H1 (cell line): ENCODE measurements around the gene CHRM4. TPM values are rescaled to one million over a fixed set of nuclear protein-coding genes. Genes with fewer than 3 reads are reported as not detected.

ENCODE experiments used
- CTCF ChIA-PET: fragments of 300-600 bp; sonication (Branson Sonifier 250); formaldehyde crosslinking; loops from one replicate; lab custom pipeline; 2021; ENCODE audit not compliant: partially characterized antibody; lab: Charles Lee
- POLR2A ChIA-PET: fragments of 300-600 bp; sonication (Branson Sonifier 250); formaldehyde crosslinking; loops from one replicate; lab custom pipeline; 2021; ENCODE audit warnings: inconsistent platforms; ENCODE audit not compliant: partially characterized antibody; lab: Charles Lee
- DNase-seq, 2 experiments: peaks; one replicate each; pipeline versions ENCODE4 v3.0.0 to v3.0.0-alpha.2; 2010 to 2022; ENCODE audit warnings: low spot score in 2 of 2, low read depth in 1 of 2, mixed read lengths in 1 of 2
- FAIRE-seq: peaks from 2 replicates; lab custom pipeline; 2011; peaks lifted over from hg19 to GRCh38; lab: Jason Lieb, UNC
- H2AFZ ChIP-seq: 2 replicates; pipeline ENCODE4 v1.8.1; 2012; ENCODE audit warnings: low read length, inconsistent platforms
- H2AK5ac ChIP-seq: 2 replicates; pipeline ENCODE4 v1.6.1; 2013; ENCODE audit warnings: low read depth, low read length
- H2BK120ac ChIP-seq: replicated peaks from 2 replicates; pipeline ENCODE3; 2013; ENCODE audit warnings: low read depth, low read length, inconsistent platforms
- H2BK12ac ChIP-seq: 2 replicates; pipeline ENCODE4 v1.6.1; 2013; ENCODE audit warnings: low read depth, low read length
- H2BK15ac ChIP-seq: 2 replicates; pipeline ENCODE4 v1.6.1; 2013; ENCODE audit warnings: low read length
- H2BK20ac ChIP-seq: 2 replicates; pipeline ENCODE4 v1.6.1; 2013; ENCODE audit warnings: low read length
- H2BK5ac ChIP-seq: 2 replicates; pipeline ENCODE4 v1.6.1; 2013; ENCODE audit warnings: low read depth, low read length
- H3K14ac ChIP-seq: 2 replicates; pipeline ENCODE4 v1.6.1; 2013; ENCODE audit warnings: inconsistent platforms; ENCODE audit not compliant: insufficient read length
- H3K18ac ChIP-seq: 2 replicates; pipeline ENCODE4 v1.6.1; 2013; ENCODE audit warnings: low read length; ENCODE audit errors: extremely low read depth
- H3K23ac ChIP-seq: 2 replicates; pipeline ENCODE4 v1.6.1; 2013; ENCODE audit warnings: inconsistent platforms; ENCODE audit not compliant: insufficient read length
- H3K23me2 ChIP-seq: 2 replicates; pipeline ENCODE4 v1.6.1; 2013; ENCODE audit warnings: low read depth, low read length
- H3K27ac ChIP-seq: 2 replicates; pipeline ENCODE4 v1.6.1; 2011; ENCODE audit warnings: low read depth, low read length, inconsistent platforms
- H3K27me3 ChIP-seq, 4 experiments: replicated peaks in 1 of 4; 1 replicate in 1 of 4; 2 replicates in 3 of 4; pipeline versions ENCODE4 v1.6.1 to v1.8.1; 2011 to 2013; ENCODE audit warnings: low read length in 3 of 4, mild to moderate bottlenecking in 3 of 4, inconsistent platforms in 2 of 4, mixed read lengths in 2 of 4, moderate library complexity in 1 of 4; ENCODE audit not compliant: control insufficient read depth in 3 of 4, insufficient read depth in 3 of 4; ENCODE audit errors: extremely low read depth in 1 of 4
- H3K36me3 ChIP-seq, 4 experiments: 2 replicates each; pipeline versions ENCODE4 v1.6.1 to v1.8.1; 2011 to 2013; ENCODE audit warnings: mild to moderate bottlenecking in 4 of 4, low read length in 3 of 4, moderate library complexity in 2 of 4, control low read depth in 1 of 4, inconsistent platforms in 1 of 4; ENCODE audit not compliant: insufficient read depth in 4 of 4, control insufficient read depth in 2 of 4
- H3K4ac ChIP-seq: replicated peaks from 2 replicates; pipeline ENCODE3; 2013; ENCODE audit warnings: low read length, low read depth, mixed read lengths, inconsistent platforms; ENCODE audit not compliant: insufficient read length
- H3K4me1 ChIP-seq, 4 experiments: replicated peaks in 1 of 4; 1 replicate in 1 of 4; 2 replicates in 3 of 4; pipeline versions ENCODE4 v1.6.1 to v1.8.1; 2011 to 2013; ENCODE audit warnings: low read length in 3 of 4, inconsistent platforms in 2 of 4, mixed read lengths in 1 of 4; ENCODE audit not compliant: insufficient read depth in 4 of 4, control insufficient read depth in 3 of 4
- H3K4me2 ChIP-seq, 2 experiments: 2 replicates each; pipeline versions ENCODE4 v1.6.1 to v1.8.1; 2011 to 2013; ENCODE audit warnings: low read depth in 2 of 2, low read length in 2 of 2, control low read depth in 1 of 2, inconsistent platforms in 1 of 2, mild to moderate bottlenecking in 1 of 2; ENCODE audit not compliant: insufficient read depth in 1 of 2
- H3K4me3 ChIP-seq, 4 experiments: fragments of 200-600, 300-600 bp in 1 of 4; sonication (generic), shearing (Covaris generic), sonication (Bioruptor Twin) in 1 of 4; 2 replicates each; pipeline versions ENCODE4 v1.5.1 to v1.8.1; 2011 to 2016; ENCODE audit warnings: low read length in 4 of 4, low read depth in 3 of 4, control low read depth in 2 of 4, inconsistent platforms in 2 of 4, mild to moderate bottlenecking in 2 of 4, mixed read lengths in 1 of 4, moderate library complexity in 1 of 4; ENCODE audit not compliant: insufficient read depth in 2 of 4; ENCODE audit errors: extremely low read depth in 1 of 4
- H3K56ac ChIP-seq: replicated peaks from 2 replicates; pipeline ENCODE3; 2013; ENCODE audit warnings: low read depth, mild to moderate bottlenecking, mixed read lengths, low read length, inconsistent platforms; ENCODE audit not compliant: insufficient read length
- H3K79me1 ChIP-seq: 2 replicates; pipeline ENCODE4 v1.6.1; 2013; ENCODE audit warnings: low read depth, low read length, control low read depth
- H3K79me2 ChIP-seq, 2 experiments: 2 replicates each; pipeline versions ENCODE4 v1.6.1 to v1.8.1; 2012 to 2013; ENCODE audit warnings: low read length in 2 of 2, mild to moderate bottlenecking in 2 of 2, inconsistent platforms in 1 of 2; ENCODE audit not compliant: insufficient read depth in 2 of 2, control insufficient read depth in 1 of 2
- H3K9ac ChIP-seq, 4 experiments: replicated peaks in 1 of 4; 1 replicate in 1 of 4; 2 replicates in 3 of 4; pipeline versions ENCODE4 v1.6.1 to v1.8.1; 2011 to 2013; ENCODE audit warnings: low read depth in 3 of 4, low read length in 3 of 4, control low read depth in 2 of 4, mild to moderate bottlenecking in 2 of 4, moderate library complexity in 2 of 4, inconsistent platforms in 1 of 4; ENCODE audit errors: extremely low read depth in 1 of 4
- H3K9me3 ChIP-seq, 2 experiments: 2 replicates each; pipeline versions ENCODE4 v1.6.1 to v1.8.1; 2012 to 2013; ENCODE audit warnings: mild to moderate bottlenecking in 2 of 2, moderate library complexity in 2 of 2, control low read depth in 1 of 2, inconsistent platforms in 1 of 2, low read depth in 1 of 2, low read length in 1 of 2, mixed read lengths in 1 of 2; ENCODE audit not compliant: insufficient read depth in 2 of 2
- H4K20me1 ChIP-seq, 2 experiments: replicated peaks in 1 of 2; 2 replicates each; pipeline versions ENCODE3 to v1.8.1; 2011 to 2013; ENCODE audit warnings: inconsistent platforms in 2 of 2, low read length in 2 of 2, mild to moderate bottlenecking in 1 of 2; ENCODE audit not compliant: insufficient read depth in 2 of 2, control insufficient read depth in 1 of 2
- H4K5ac ChIP-seq: 2 replicates; pipeline ENCODE4 v1.6.1; 2013; ENCODE audit warnings: low read length, low read depth, mixed read lengths, inconsistent platforms; ENCODE audit not compliant: insufficient read length
- H4K8ac ChIP-seq: 2 replicates; pipeline ENCODE4 v1.8.0; 2013; ENCODE audit warnings: mild to moderate bottlenecking, moderate library complexity, low read length, inconsistent platforms; ENCODE audit not compliant: insufficient read depth; ENCODE audit errors: extremely low read depth
- H4K91ac ChIP-seq: replicated peaks from 2 replicates; pipeline ENCODE3; 2013; ENCODE audit warnings: low read length, mixed read lengths, inconsistent platforms; ENCODE audit not compliant: insufficient read length
- EGR1 ChIP-seq: IDR thresholded peaks from 2 replicates; pipeline ENCODE4 v1.6.1; 2011; ENCODE audit warnings: low read depth, low read length, borderline replicate concordance
- TAF7 ChIP-seq: optimal IDR thresholded peaks from 2 replicates; pipeline ENCODE3; 2011; ENCODE audit warnings: low read depth, mild to moderate bottlenecking, inconsistent platforms, low read length, moderate library complexity, borderline replicate concordance
- whole genome bisulfite sequencing, 2 experiments: shearing (Covaris generic) in 1 of 2; methylation state at CpG; one replicate each; pipeline versions ENCODE4 v1.1.6 to v1.1.7; 2013 to 2015; ENCODE audit warnings: low lambda C conversion rate in 2 of 2, mixed read lengths in 2 of 2, inconsistent platforms in 1 of 2, low coverage in 1 of 2, missing lambda C conversion rate in 1 of 2; ENCODE audit not compliant: insufficient replicate concordance in 2 of 2, insufficient coverage in 1 of 2, insufficient read length in 1 of 2; ENCODE audit errors: extremely low coverage in 1 of 2, missing lambda C conversion rate in 1 of 2; 5-methylcytosine and 5-hydroxymethylcytosine counted together
- polyA plus RNA-seq, 7 experiments: library from polyadenylated mRNA; depleted of rRNA in 3 of 7; stranded (reverse) in 5 of 7; unstranded in 2 of 7; fragments of >200 nt in 5 of 7; fragments of 200-250 nt in 2 of 7; gene quantifications; 1 replicate in 5 of 7; 2 replicates in 1 of 7; 4 replicates in 1 of 7; pipeline versions ENCODE4 v1.2.1 to v1.2.3, GENCODE V29; 2011 to 2013; ENCODE audit warnings: missing spikeins in 2 of 7, mixed read lengths in 2 of 7
- total RNA-seq: library from RNA; stranded (reverse); fragmentation: NEBNext Ultra II Directional; extraction: Animal tissue kit (Norgen Biotek cat#: 25700); gene quantifications from 2 replicates; pipeline ENCODE4 v1.2.1, GENCODE V29; 2021

The CHRM4 gene
- total and polyA plus RNA-seq, 2 of the 8 experiments (the other 6 are each of a cell fraction or from before 2014, with no cell fraction given): 1.1 to 1.3 TPM

- H3K9me3 ChIP-seq: no peaks in the 10 kb centered on the region
- no peak overlapping the region for H3K14ac ChIP-seq
- H2BK120ac ChIP-seq: no peak overlapping the region
- no peak overlapping the region for H2AFZ ChIP-seq
- H4K20me1 ChIP-seq: peaks cover 13 to 34% of the 10 kb centered on the region in 2 experiments
- peaks cover 27% of the 10 kb centered on the region for H3K79me1 ChIP-seq
- peak overlapping the region; percentile 9; the same call in 1 of the 2 replicates for H4K8ac ChIP-seq
- H2AK5ac ChIP-seq: no peak overlapping the region
- H3K27me3 ChIP-seq: no peaks in the 10 kb centered on the region
- H3K4me1 ChIP-seq: peaks cover 7 to 37% (median 23%) of the 10 kb centered on the region in 4 experiments
- FAIRE-seq (no peak), DNase-seq (no peak)
- H3K27ac ChIP-seq: no peak overlapping the region
- no peak overlapping the region for H3K56ac ChIP-seq
- no peak overlapping the region for H2BK20ac ChIP-seq
- H4K5ac ChIP-seq: no peak overlapping the region
- H3K18ac ChIP-seq: no peak overlapping the region
- H2BK15ac ChIP-seq: no peak overlapping the region
- no peaks in the 10 kb centered on the region for H3K36me3 ChIP-seq
- no peak overlapping the region for H3K9ac ChIP-seq
- WGBS, 2 experiments: 79% methylated on average over 8 of the region's 9 CpGs; no CpG with 5 or more reads in 1 of the 2 experiments
- H3K4me2 ChIP-seq: no peak overlapping the region
- no peak overlapping the region for H3K4me3 ChIP-seq
- ChIA-PET POLR2A (interaction anchor here (0.5 to 8.1 kb wide), 5 partner anchors 10 to 33 kb away, joined by 3 to 69 read pairs (median 3); no protein-coding TSS in a partner anchor), CTCF (interaction anchor here (0.5 to 44.5 kb wide), 11 partner anchors 6 to 389 kb away, joined by 3 to 1004 read pairs (median 15); partner anchors contain the start of genes DGKZ and MDK)
- no peak overlapping the region for H3K23ac ChIP-seq
- 0 out of 2 replicates have a peak overlapping the region, but pooled peaks have one; percentile 71 for H2BK5ac ChIP-seq
- peaks cover 0 to 86% of the 10 kb centered on the region in 2 experiments; a peak in 3 of 4 replicates for H3K79me2 ChIP-seq
- no peak overlapping the region for H4K91ac ChIP-seq
- H3K23me2 ChIP-seq: no peaks in the 10 kb centered on the region
- TF ChIP-seq EGR1 (peak; percentile 57; the same call in 1 of the 2 replicates), TAF7 (no peak)
- no peak overlapping the region for H3K4ac ChIP-seq
- no peak overlapping the region for H2BK12ac ChIP-seq
Measured at GRCh38 chr11:46353698-46354097, 37.9 kb downstream of the CHRM4 start.
